ENCODE measurements around the gene AGBL4.

DNA sequence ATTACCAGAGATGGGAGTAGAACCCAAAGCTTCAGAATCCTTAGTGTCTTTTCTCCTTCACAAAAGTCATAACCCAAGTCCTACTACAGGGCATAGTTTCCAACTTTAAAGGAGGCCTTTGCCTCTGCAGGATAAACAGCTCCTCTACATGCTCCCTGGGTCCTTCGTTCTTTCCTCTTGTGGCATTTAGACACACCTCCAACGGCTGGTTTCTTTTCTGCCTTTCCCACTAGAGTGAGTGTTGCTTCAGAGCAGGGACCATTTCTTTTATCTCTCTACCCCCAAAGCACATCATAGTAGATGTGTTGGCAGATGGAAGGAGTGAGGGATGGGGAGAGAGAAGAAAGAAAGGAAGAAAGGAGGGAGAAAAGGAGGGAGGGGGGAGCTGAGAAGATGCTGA lies 1407.0 kb downstream of the AGBL4 start:
- TF ChIP-seq EZH2 (IDR thresholded peaks at IDR 0.05) (no peak), POLR2A (IDR thresholded peaks at IDR 0.05; ENCODE audit: borderline replicate concordance, extremely low read depth, insufficient read depth, insufficient read length) (no peak), SP1 (IDR thresholded peaks at IDR 0.05; ENCODE audit: low read depth) (no peak), RAD21 (IDR thresholded peaks at IDR 0.05; ENCODE audit: low read depth) (no peak), SIN3A (IDR thresholded peaks at IDR 0.05; ENCODE audit: low read depth) (no peak), POLR2AphosphoS5 (IDR thresholded peaks at IDR 0.05; ENCODE audit: low read depth, low read length) (no peak), ZNF274 (IDR thresholded peaks at IDR 0.05; ENCODE audit: low read depth, low read length) (no peak), JUND (IDR thresholded peaks at IDR 0.05) (no peak), ELF1 (IDR thresholded peaks at IDR 0.05; ENCODE audit: borderline replicate concordance, low read depth) (no peak), SRF (IDR thresholded peaks at IDR 0.05; ENCODE audit: low read depth) (no peak), EZH2phosphoT487 (IDR thresholded peaks at IDR 0.05; ENCODE audit: borderline replicate concordance) (no peak), ZFX (IDR thresholded peaks at IDR 0.05) (no peak)
- TF ChIP-seq, protein P1, sequence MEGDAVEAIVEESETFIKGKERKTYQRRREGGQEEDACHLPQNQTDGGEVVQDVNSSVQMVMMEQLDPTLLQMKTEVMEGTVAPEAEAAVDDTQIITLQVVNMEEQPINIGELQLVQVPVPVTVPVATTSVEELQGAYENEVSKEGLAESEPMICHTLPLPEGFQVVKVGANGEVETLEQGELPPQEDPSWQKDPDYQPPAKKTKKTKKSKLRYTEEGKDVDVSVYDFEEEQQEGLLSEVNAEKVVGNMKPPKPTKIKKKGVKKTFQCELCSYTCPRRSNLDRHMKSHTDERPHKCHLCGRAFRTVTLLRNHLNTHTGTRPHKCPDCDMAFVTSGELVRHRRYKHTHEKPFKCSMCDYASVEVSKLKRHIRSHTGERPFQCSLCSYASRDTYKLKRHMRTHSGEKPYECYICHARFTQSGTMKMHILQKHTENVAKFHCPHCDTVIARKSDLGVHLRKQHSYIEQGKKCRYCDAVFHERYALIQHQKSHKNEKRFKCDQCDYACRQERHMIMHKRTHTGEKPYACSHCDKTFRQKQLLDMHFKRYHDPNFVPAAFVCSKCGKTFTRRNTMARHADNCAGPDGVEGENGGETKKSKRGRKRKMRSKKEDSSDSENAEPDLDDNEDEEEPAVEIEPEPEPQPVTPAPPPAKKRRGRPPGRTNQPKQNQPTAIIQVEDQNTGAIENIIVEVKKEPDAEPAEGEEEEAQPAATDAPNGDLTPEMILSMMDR (IDR thresholded peaks at IDR 0.05 in 2 of 3, conservative IDR thresholded peaks at IDR 0.05 in 1 of 3; ENCODE audit: borderline replicate concordance in 1 of 3, insufficient read depth in 1 of 3, low read depth in 2 of 3, low read length in 2 of 3): no peak
- TF ChIP-seq, protein P2, sequence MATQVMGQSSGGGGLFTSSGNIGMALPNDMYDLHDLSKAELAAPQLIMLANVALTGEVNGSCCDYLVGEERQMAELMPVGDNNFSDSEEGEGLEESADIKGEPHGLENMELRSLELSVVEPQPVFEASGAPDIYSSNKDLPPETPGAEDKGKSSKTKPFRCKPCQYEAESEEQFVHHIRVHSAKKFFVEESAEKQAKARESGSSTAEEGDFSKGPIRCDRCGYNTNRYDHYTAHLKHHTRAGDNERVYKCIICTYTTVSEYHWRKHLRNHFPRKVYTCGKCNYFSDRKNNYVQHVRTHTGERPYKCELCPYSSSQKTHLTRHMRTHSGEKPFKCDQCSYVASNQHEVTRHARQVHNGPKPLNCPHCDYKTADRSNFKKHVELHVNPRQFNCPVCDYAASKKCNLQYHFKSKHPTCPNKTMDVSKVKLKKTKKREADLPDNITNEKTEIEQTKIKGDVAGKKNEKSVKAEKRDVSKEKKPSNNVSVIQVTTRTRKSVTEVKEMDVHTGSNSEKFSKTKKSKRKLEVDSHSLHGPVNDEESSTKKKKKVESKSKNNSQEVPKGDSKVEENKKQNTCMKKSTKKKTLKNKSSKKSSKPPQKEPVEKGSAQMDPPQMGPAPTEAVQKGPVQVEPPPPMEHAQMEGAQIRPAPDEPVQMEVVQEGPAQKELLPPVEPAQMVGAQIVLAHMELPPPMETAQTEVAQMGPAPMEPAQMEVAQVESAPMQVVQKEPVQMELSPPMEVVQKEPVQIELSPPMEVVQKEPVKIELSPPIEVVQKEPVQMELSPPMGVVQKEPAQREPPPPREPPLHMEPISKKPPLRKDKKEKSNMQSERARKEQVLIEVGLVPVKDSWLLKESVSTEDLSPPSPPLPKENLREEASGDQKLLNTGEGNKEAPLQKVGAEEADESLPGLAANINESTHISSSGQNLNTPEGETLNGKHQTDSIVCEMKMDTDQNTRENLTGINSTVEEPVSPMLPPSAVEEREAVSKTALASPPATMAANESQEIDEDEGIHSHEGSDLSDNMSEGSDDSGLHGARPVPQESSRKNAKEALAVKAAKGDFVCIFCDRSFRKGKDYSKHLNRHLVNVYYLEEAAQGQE (IDR thresholded peaks at IDR 0.05; ENCODE audit: low read depth): no peak

All from HCT116 (cell line).